ENCODE data around the gene RABGGTA.

GRCh38 chr14:24237463-24237955 lies 33.9 kb downstream of the RABGGTA start:
- TF ChIP-seq, protein P1, sequence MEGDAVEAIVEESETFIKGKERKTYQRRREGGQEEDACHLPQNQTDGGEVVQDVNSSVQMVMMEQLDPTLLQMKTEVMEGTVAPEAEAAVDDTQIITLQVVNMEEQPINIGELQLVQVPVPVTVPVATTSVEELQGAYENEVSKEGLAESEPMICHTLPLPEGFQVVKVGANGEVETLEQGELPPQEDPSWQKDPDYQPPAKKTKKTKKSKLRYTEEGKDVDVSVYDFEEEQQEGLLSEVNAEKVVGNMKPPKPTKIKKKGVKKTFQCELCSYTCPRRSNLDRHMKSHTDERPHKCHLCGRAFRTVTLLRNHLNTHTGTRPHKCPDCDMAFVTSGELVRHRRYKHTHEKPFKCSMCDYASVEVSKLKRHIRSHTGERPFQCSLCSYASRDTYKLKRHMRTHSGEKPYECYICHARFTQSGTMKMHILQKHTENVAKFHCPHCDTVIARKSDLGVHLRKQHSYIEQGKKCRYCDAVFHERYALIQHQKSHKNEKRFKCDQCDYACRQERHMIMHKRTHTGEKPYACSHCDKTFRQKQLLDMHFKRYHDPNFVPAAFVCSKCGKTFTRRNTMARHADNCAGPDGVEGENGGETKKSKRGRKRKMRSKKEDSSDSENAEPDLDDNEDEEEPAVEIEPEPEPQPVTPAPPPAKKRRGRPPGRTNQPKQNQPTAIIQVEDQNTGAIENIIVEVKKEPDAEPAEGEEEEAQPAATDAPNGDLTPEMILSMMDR (IDR thresholded peaks at IDR 0.05) = no peak
- TF ChIP-seq POLR2A (IDR thresholded peaks at IDR 0.05) = no peak

Data from right lobe of liver (tissue), 4 donors.